MM.1S (cell line): ENCODE data around the gene TNPO3.

Source experiments
- DNase-seq: peaks from one replicate; pipeline ENCODE4 v3.0.0-alpha.2; 2015
- H2AFZ ChIP-seq: fragments of 300-600 bp; sonication (generic); 2 replicates; pipeline ENCODE4 v1.6.0; 2016; ENCODE audit warnings: antibody characterized with exemption, low read length
- H3F3A ChIP-seq: fragments of 300-600 bp; sonication (generic); 2 replicates; pipeline ENCODE4 v1.6.1; 2016; ENCODE audit warnings: mild to moderate bottlenecking, antibody characterized with exemption, low read length, moderate library complexity, mixed read lengths; ENCODE audit not compliant: insufficient read depth
- H3K27ac ChIP-seq: fragments of 300-600 bp; sonication (generic); 2 replicates; pipeline ENCODE4 v1.5.1; 2016; ENCODE audit warnings: mild to moderate bottlenecking, low read length
- H3K27me3 ChIP-seq: fragments of 300-600 bp; sonication (generic); replicated peaks from 2 replicates; pipeline ENCODE4 v1.6.0; 2016; ENCODE audit warnings: low read length; ENCODE audit not compliant: insufficient read depth
- H3K36me3 ChIP-seq: fragments of 300-600 bp; sonication (generic); replicated peaks from 2 replicates; pipeline ENCODE4 v1.6.1; 2016; ENCODE audit warnings: mild to moderate bottlenecking, low read length, mixed read lengths; ENCODE audit not compliant: insufficient read depth
- H3K4me1 ChIP-seq: fragments of 300-600 bp; sonication (generic); 2 replicates; pipeline ENCODE4 v1.6.1; 2016; ENCODE audit warnings: low read length, mixed read lengths
- H3K4me2 ChIP-seq: fragments of 300-600 bp; sonication (generic); 2 replicates; pipeline ENCODE4 v1.6.0; 2016; ENCODE audit warnings: low read depth, low read length
- H3K4me3 ChIP-seq: fragments of 300-600 bp; sonication (generic); 2 replicates; pipeline ENCODE4 v1.5.1; 2016; ENCODE audit warnings: low read length, mixed read lengths
- H3K79me2 ChIP-seq: fragments of 300-600 bp; sonication (generic); 2 replicates; pipeline ENCODE4 v1.6.1; 2016; ENCODE audit warnings: mixed run types, low read length, mixed read lengths
- H3K9ac ChIP-seq: fragments of 300-600 bp; sonication (generic); 2 replicates; pipeline ENCODE4 v1.6.1; 2016; ENCODE audit warnings: low read length, mixed read lengths
- H3K9me2 ChIP-seq: fragments of 300-600 bp; sonication (generic); replicated peaks from 2 replicates; pipeline ENCODE4 v1.6.1; 2016; ENCODE audit warnings: mild to moderate bottlenecking, low read length, mixed read lengths; ENCODE audit not compliant: insufficient read depth
- H3K9me3 ChIP-seq: fragments of 300-600 bp; sonication (generic); replicated peaks from 2 replicates; pipeline ENCODE4 v1.6.1; 2016; ENCODE audit warnings: mild to moderate bottlenecking, low read length, mixed read lengths; ENCODE audit not compliant: insufficient read depth
- H4K20me1 ChIP-seq: fragments of 300-600 bp; sonication (generic); 2 replicates; pipeline ENCODE4 v1.6.1; 2016; ENCODE audit warnings: mild to moderate bottlenecking, low read length, moderate library complexity, mixed read lengths; ENCODE audit not compliant: insufficient read depth
- CTCF ChIP-seq: fragments of 300-600 bp; sonication (generic); IDR thresholded peaks from 2 replicates; pipeline ENCODE4 v1.5.1; 2016; ENCODE audit warnings: antibody characterized with exemption, low read length, mixed read lengths
- EZH2 ChIP-seq: fragments of 300-600 bp; sonication (generic); optimal IDR thresholded peaks from 2 replicates; pipeline ENCODE3; 2017; ENCODE audit warnings: low read depth, mild to moderate bottlenecking, antibody characterized with exemption, low read length, mixed read lengths
- EZH2phosphoT487 ChIP-seq: fragments of 300-600 bp; sonication (generic); IDR thresholded peaks from 2 replicates; pipeline ENCODE4 v1.6.1; 2018; ENCODE audit warnings: antibody characterized with exemption, low read length

The TNPO3 gene

GRCh38 chr7:129094501-129094900 is 39.6 kb upstream of the TNPO3 start:
- peaks cover 40% of the 10 kb centered on the region for H3K4me1 ChIP-seq

GRCh38 chr7:129093867-129094456 is 39.1 kb upstream of the TNPO3 start:
- Histone ChIP-seq H3K27ac (no peak overlapping the region), H3K27me3 (no peaks in the 10 kb centered on the region), H3K79me2 (no peaks in the 10 kb centered on the region), H3K9me2 (no peaks in the 10 kb centered on the region), H3K36me3 (no peaks in the 10 kb centered on the region), H2AFZ (no peak overlapping the region), H3K9ac (no peak overlapping the region), H4K20me1 (no peaks in the 10 kb centered on the region), H3K9me3 (no peaks in the 10 kb centered on the region), H3F3A (peaks cover 38% of the 10 kb centered on the region), H3K4me2 (no peak overlapping the region), H3K4me3 (no peak overlapping the region), H3K4me1 (peaks cover 46% of the 10 kb centered on the region)
- TF ChIP-seq EZH2 (no peak), CTCF (no peak), EZH2phosphoT487 (no peak)
- no peak for DNase-seq

More at GRCh38 chr7:129094501-129094900, 39.6 kb upstream of the TNPO3 start:
- H3K9me3 ChIP-seq, result no peaks in the 10 kb centered on the region
- no peaks in the 10 kb centered on the region for H3K36me3 ChIP-seq
- peak; percentile 4 for DNase-seq
- peak overlapping the region; percentile 79; the same call in 1 of the 2 replicates for H3K27ac ChIP-seq
- no peak overlapping the region for H3K4me3 ChIP-seq
- H3K9me2 ChIP-seq, result no peaks in the 10 kb centered on the region
- no peaks in the 10 kb centered on the region for H3K27me3 ChIP-seq
- TF ChIP-seq EZH2, result no peak
- no peak for TF ChIP-seq CTCF
- TF ChIP-seq EZH2phosphoT487, result no peak
- H3K79me2 ChIP-seq, result no peaks in the 10 kb centered on the region
- H4K20me1 ChIP-seq, result no peaks in the 10 kb centered on the region
- H3F3A ChIP-seq, result peaks cover 35% of the 10 kb centered on the region
- H2AFZ ChIP-seq, result 0 out of 2 replicates have a peak overlapping the region, but pooled peaks have one; percentile 3
- H3K4me2 ChIP-seq, result no peak overlapping the region
- H3K9ac ChIP-seq, result no peak overlapping the region

GRCh38 chr7:129091484-129092002 is 36.6 kb upstream of the TNPO3 start:
- H4K20me1 ChIP-seq, result no peaks in the 10 kb centered on the region
- H3K4me2 ChIP-seq, result peak overlapping the region; percentile 36; the same call in 1 of the 2 replicates
- peak; percentile 91 for DNase-seq
- H3K9me2 ChIP-seq, result no peaks in the 10 kb centered on the region
- H3K9me3 ChIP-seq, result no peaks in the 10 kb centered on the region
- peaks cover 45% of the 10 kb centered on the region for H3K4me1 ChIP-seq
- H3K36me3 ChIP-seq, result no peaks in the 10 kb centered on the region
- peak overlapping the region; percentile 13; the same call in 1 of the 2 replicates for H3K27ac ChIP-seq
- H3K27me3 ChIP-seq, result no peaks in the 10 kb centered on the region
- H3F3A ChIP-seq, result peaks cover 34% of the 10 kb centered on the region
- H3K79me2 ChIP-seq, result no peaks in the 10 kb centered on the region
- peak overlapping the region; percentile 71 for H2AFZ ChIP-seq
- H3K9ac ChIP-seq, result peak overlapping the region; percentile 3; the same call in 1 of the 2 replicates
- no peak overlapping the region for H3K4me3 ChIP-seq
- TF ChIP-seq EZH2phosphoT487, result no peak
- TF ChIP-seq CTCF, result peak; percentile 100
- no peak for TF ChIP-seq EZH2
